Measurements from ENCODE around the gene LSP1. TPM values are rescaled to one million over a fixed set of nuclear protein-coding genes. Genes with fewer than 3 reads are reported as not detected.

Gene LSP1
- total RNA-seq, 1 donor = 357 TPM

DNA sequence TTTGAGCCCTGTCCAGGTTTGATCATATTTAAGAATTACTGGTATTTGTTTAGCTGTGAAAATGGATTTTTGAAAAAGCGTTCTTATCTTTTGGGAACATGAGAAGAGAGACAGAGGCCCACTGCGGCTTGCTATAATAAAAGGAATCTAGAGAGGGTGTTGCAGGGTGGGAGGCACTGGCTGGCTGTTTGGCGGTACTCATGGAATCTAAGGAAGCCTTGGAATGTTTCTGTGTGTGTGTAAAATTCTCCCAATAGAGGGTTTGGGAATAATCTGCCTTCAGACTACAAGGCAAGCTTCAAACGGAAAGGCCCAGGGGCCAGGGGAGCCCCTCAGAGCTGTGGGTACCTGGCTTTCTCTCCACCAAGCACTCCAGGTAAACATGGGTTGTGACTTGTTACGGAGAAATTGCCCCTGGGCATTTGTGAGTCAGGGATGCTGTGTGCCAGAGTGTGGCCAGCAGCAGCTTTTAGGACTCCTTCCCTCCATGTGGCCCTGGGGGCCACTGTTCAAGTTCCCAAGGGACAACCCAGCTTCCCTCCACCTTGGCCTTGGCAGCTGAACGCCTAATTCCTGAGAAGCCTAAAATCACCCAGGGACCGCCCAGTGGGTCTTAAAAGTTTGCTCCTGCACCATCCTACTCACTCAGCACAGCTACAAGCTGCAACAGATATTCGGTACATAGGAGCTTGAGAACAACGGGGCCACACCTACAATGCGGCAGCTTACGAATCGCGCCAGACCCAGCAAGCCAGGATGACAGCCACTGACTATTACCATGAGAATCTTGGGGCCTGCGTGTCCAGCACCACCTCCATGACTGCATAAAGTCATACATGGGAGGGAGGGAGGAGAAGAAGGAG is 32.2 kb upstream of the LSP1 start:
- no peaks in the 10 kb centered on the region for H3K9me3 ChIP-seq (ENCODE audit: low read depth, low read length)
- peaks cover 25% of the 10 kb centered on the region for H3K27me3 ChIP-seq (ENCODE audit: insufficient read depth, low read length)
- no peak overlapping the region for H3K4me3 ChIP-seq (ENCODE audit: low read length)
- no peaks in the 10 kb centered on the region for H3K4me1 ChIP-seq (ENCODE audit: insufficient read depth, low read length)

DNA sequence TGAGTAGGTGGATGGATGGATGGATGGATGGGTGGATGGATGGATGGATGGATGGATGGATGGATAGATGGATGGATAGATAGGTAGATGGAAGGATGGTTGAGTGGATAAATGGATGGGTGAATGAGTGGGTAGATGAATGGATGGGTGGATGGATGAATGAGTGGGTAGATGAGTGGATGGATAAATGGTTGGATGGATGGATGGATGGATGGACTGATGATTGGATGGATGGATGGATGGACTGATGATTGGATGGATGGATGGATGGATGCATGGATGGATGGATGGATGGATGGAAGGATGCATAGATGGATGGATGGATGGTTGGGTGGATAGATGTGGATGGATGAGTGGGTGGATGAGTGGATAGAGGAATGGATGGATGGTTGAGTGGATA is 31.3 kb upstream of the LSP1 start:
- no peaks in the 10 kb centered on the region for H3K9me3 ChIP-seq (ENCODE audit: low read depth, low read length)
- no peak overlapping the region for H3K4me3 ChIP-seq (ENCODE audit: low read length)
- peaks cover 22% of the 10 kb centered on the region for H3K27me3 ChIP-seq (ENCODE audit: insufficient read depth, low read length)
- H3K4me1 ChIP-seq (ENCODE audit: insufficient read depth, low read length) = no peaks in the 10 kb centered on the region

DNA sequence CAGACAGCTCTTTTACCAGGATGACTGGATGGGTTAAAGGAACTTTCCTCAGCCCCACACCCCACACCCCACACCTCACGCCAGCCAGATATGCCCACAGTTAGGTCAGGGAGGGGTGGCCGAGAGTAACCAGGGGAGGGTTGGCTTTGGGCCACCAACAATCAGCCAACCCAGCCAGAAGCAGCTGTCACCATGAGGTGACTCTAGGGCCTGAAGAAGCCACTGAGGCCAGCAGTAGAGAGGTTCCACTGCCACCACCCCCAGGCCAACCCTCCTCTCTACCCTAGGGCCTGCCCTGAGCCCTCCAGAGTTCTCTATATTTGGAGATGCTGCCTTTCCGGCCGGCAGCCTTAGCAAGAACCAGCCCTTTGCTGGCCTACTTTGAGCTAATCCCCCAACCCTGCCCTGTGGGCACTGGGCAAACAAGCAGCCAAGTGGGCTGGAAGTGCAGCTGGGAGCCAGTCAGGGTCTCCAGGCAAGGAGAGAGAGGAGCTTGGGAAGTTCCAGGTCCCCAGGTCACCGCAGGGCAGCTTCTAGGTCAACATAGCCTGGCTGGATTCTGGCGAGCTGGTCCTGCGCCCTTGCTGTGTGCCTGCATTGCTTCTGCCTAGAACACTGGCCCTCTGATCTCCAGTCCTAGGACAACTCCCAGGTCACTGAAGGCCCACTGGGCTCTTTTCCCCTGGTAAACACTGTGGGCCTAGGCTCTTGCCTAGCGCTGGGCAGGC is 30.1 kb upstream of the LSP1 start:
- Histone ChIP-seq H3K9me3 (ENCODE audit: low read depth, low read length) (no peaks in the 10 kb centered on the region), H3K27me3 (ENCODE audit: insufficient read depth, low read length) (peaks cover 16% of the 10 kb centered on the region), H3K4me1 (ENCODE audit: insufficient read depth, low read length) (no peaks in the 10 kb centered on the region), H3K4me3 (ENCODE audit: low read length) (no peak overlapping the region)

DNA sequence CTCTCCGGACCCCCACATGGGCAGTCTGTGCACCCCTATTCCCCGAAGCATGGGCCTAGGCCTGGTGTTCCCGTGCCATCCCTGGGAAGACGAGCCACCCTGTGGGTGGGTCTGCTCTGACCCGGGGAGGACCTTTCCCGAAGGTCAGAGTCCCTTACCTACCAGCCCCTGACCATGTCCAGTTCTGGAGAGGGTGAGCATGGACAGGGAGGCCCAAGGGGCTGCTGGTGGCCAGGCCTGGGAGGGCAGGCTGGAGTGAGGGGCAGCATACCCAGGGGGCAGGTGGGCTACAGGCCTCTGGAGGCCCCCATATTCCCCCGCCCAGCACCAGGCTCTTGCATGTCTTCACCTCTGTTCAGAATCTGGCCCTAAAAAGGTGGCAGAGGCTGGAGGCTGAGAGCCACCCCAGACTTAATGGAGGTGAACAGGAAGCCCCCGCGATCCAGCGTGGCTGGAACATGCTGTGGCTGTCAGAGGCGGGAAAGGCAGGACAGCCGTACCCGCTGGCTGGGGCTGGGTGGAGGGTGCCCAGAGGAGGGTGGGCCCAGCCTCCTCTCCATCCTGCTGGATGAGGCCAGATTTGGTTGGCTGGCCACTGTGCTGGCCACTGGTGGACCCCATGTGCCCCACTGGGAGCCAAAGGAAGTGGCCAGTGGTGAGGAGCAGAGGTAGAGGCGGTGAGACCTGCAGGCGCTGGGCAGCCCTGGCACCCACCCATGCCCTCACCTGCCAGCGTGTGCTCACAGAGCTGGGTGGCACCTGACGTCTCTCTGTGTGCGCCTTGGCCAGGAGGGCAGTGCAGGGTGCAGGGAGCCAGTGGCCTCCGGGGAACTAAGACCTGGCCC is 29.3 kb upstream of the LSP1 start:
- Histone ChIP-seq H3K4me3 (ENCODE audit: low read length) (no peak overlapping the region), H3K4me1 (ENCODE audit: insufficient read depth, low read length) (no peaks in the 10 kb centered on the region), H3K9me3 (ENCODE audit: low read depth, low read length) (no peaks in the 10 kb centered on the region), H3K27me3 (ENCODE audit: insufficient read depth, low read length) (peaks cover 8% of the 10 kb centered on the region)

DNA sequence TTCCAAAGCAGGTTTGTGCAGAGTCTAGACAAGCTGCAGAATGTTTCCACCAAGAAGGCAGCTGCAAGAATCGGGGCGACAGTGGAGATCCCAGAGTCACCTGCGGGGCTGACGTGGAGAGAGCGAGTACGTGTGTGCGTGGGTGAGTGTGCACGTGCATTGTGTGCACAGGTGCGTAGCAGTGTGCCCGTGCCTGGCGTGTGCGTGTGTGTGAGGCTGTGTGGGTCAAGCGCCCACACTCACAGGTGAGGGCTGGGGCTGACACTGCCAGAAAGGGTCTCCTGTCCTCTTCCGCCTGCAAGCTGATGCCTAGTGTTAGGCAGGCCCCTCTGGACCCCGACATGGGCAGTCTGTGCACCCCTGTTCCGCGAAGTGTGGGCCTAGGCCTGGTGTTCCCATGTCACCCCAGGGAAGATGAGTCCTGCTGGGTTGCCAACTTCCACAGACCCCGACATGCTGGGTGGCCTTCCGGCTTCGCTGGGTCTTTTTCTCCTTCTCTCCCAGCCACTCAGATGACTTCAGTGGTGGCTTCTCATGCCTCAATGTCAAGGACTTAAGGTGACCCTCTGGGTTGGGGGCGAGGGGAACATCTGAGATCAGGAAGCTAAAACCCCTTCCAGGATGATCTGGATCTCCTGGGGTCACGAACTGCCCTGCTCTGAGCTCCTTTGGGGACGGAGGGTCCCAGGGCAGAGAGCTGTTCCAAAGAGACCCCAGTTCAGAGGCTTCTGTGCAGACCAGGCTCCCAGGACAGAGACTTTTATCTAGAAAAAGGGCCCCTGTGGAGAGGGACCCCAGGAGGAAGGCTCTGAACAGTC is 28.5 kb upstream of the LSP1 start:
- H3K4me3 ChIP-seq (ENCODE audit: low read length) = no peak overlapping the region
- H3K9me3 ChIP-seq (ENCODE audit: low read depth, low read length) = no peaks in the 10 kb centered on the region
- no peaks in the 10 kb centered on the region for H3K4me1 ChIP-seq (ENCODE audit: insufficient read depth, low read length)
- peaks cover 2% of the 10 kb centered on the region for H3K27me3 ChIP-seq (ENCODE audit: insufficient read depth, low read length)

DNA sequence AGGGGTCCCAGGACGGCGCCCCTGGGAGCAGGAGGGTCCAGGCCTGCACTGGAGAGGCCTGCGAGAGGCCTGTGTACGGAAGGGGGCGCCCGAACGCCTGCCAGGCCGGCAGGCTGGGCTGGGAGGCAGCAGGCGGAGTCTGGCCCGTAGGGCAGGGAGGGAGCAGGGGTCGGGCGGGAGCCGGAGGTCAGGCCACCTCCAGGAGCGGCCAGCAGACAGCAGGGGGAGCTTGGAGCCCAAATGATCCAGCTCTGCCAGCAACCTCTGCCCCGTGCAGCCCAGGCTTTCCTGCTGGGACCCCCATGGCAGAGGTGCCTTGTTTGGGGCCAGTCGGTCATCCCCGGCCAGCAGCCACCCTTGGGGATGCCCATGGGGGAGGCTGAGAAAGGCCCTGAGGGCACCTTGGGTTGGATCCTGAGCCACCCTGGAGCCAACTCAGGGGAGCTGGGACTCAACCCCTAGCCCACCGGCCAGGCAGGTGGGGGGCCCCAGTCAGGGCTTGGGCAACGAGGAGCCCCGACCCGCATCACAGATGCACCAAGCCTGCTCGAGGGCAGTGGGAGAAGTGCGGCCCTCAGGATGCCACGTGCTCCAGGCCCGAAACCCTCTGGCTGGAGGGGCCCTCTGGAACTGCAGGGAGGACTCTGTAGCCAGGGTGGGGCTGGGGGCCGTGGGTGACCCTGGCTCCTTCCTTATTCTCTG is 27.7 kb upstream of the LSP1 start:
- Histone ChIP-seq H3K4me3 (ENCODE audit: low read length) (no peak overlapping the region), H3K9me3 (ENCODE audit: low read depth, low read length) (no peaks in the 10 kb centered on the region), H3K4me1 (ENCODE audit: insufficient read depth, low read length) (no peaks in the 10 kb centered on the region), H3K27me3 (ENCODE audit: insufficient read depth, low read length) (no peaks in the 10 kb centered on the region)

DNA sequence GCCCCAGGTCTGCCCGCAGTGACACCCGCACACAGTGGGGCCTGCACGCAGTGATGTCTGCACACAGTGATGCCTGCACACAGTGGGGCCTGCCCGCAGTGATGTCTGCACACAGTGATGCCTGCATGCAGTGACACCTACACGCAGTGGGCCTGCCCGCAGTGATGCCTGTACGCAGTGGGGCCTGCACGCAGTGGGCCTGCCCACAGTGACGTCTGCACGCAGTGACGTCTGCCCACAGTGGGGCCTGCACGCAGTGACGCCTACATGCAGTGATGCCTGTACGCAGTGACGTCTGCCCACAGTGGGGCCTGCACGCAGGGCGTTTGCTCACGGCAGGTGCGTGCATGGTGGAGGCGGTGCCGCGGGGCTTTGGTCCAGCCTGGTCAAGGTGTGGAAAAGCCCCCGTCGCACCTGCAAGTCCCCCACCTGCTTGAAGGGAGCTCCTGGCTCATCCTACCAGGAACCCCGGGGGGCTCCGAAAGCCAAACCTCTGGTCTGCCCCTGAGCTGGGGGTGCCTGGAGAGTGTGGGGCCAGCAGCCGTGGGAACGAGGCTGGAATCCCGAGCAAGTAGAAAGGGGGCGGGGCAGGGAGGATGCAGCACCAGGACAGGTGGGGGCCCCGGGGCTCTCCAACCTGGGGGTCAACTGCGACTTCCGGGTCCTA is 27.0 kb upstream of the LSP1 start:
- Histone ChIP-seq H3K4me3 (ENCODE audit: low read length) (no peak overlapping the region), H3K27me3 (ENCODE audit: insufficient read depth, low read length) (no peaks in the 10 kb centered on the region), H3K4me1 (ENCODE audit: insufficient read depth, low read length) (no peaks in the 10 kb centered on the region), H3K9me3 (ENCODE audit: low read depth, low read length) (no peaks in the 10 kb centered on the region)

DNA sequence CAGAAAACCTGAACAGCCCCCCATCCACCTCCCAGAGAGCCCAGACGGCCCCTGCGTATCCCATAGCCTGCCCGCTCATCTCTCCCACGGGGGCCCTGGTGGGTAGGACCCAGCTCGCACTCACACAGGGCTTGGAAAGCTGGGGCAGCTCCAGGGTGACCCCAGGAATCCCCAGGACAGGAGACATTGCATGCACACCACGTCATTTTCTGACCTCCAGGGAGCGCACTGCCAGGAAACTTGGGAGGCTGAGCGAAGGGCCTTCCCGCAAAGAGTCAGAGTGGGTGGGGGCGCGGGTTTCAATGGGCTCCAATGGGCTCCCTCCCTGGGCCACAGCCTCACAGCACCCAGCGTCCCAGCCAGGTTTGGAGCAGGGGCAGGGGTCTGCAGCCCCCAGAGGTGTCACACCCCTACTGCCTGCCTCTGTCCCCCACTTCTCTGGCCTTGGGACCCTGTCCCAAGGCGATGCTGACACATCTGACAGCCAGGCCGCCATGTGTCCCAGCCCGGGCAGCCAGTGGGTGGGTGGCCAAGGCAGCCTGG is 26.3 kb upstream of the LSP1 start:
- H3K4me3 ChIP-seq (ENCODE audit: low read length) = no peak overlapping the region
- no peaks in the 10 kb centered on the region for H3K9me3 ChIP-seq (ENCODE audit: low read depth, low read length)
- no peaks in the 10 kb centered on the region for H3K4me1 ChIP-seq (ENCODE audit: insufficient read depth, low read length)
- no peaks in the 10 kb centered on the region for H3K27me3 ChIP-seq (ENCODE audit: insufficient read depth, low read length)

DNA sequence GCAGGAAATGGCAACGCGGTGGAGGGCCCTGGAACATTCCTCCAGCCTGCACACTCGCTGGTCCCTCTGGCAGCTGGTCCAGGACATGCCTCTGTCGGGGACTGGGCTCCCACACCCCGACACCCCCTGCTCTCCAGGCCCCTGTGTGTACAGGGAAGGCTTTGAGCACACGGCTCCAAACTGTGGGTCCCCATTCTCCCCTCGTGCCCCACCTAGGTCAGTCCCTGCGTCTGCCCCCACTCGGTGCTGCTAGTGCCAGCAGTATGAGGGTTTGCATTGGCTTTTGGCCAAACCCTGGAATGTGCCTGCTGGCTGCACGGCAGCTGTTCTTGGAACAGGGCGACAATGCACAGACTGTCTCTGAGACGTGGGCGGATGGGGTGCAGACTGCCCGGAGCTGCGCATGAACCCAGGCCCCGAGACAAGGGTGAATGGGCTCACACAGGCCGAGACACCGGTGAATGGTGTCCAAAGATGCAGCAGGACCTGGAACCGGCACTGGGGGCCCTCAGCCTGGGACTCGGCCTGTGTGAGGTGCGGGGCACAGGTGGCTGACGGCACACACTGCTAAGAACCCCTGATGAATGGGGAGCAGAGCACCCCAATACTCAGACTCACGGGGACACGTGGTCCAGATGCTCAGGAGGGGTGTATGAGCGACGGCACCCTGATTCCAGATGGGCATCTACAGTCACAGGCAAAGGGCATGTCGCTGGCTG is 25.6 kb upstream of the LSP1 start:
- no peak overlapping the region for H3K4me3 ChIP-seq (ENCODE audit: low read length)
- H3K27me3 ChIP-seq (ENCODE audit: insufficient read depth, low read length) = no peaks in the 10 kb centered on the region
- no peaks in the 10 kb centered on the region for H3K4me1 ChIP-seq (ENCODE audit: insufficient read depth, low read length)
- H3K9me3 ChIP-seq (ENCODE audit: low read depth, low read length) = no peaks in the 10 kb centered on the region

DNA sequence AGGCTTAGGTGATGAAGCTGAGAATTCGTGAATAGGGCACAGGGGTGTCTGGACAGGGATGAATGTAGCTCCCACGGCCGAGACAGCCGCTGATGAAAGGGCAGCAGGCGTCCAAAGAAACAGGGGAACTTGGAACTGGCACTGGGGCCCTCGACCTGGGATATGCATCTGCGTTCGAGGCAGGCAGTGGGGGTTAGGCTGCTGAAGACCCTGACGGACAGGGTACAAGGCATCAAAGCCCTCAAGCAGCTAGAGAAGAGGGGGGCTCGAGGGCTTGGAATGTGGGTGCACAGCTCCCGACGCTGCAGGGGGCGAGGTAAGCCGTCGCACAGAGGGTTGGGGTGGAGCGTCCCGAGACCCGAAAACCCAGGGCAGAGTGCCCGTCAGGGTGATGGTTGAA is 25.0 kb upstream of the LSP1 start:
- no peak overlapping the region for H3K4me3 ChIP-seq (ENCODE audit: low read length)
- no peaks in the 10 kb centered on the region for H3K9me3 ChIP-seq (ENCODE audit: low read depth, low read length)
- H3K4me1 ChIP-seq (ENCODE audit: insufficient read depth, low read length) = no peaks in the 10 kb centered on the region
- H3K27me3 ChIP-seq (ENCODE audit: insufficient read depth, low read length) = no peaks in the 10 kb centered on the region

DNA sequence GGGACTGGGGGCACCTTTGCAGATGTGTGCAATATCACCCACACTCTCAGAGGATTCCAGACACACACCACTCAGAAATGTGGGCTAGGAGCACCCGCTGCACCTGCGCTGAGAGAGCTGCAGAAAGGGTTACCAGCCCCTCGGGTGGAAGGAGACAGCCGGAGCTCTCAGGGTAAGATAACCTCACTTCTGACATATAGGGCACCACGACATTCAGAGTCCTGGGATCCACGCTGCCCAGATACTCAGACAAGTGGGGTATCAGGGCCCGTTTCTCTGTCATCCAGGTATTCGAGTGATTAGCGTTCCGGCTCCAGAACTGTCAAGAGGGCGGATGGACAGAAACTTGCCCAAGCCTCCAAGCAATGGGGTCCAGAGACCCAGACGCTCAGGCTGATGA is 24.3 kb upstream of the LSP1 start:
- Histone ChIP-seq H3K9me3 (ENCODE audit: low read depth, low read length) (no peaks in the 10 kb centered on the region), H3K4me3 (ENCODE audit: low read length) (no peak overlapping the region), H3K4me1 (ENCODE audit: insufficient read depth, low read length) (no peaks in the 10 kb centered on the region), H3K27me3 (ENCODE audit: insufficient read depth, low read length) (no peaks in the 10 kb centered on the region)

DNA sequence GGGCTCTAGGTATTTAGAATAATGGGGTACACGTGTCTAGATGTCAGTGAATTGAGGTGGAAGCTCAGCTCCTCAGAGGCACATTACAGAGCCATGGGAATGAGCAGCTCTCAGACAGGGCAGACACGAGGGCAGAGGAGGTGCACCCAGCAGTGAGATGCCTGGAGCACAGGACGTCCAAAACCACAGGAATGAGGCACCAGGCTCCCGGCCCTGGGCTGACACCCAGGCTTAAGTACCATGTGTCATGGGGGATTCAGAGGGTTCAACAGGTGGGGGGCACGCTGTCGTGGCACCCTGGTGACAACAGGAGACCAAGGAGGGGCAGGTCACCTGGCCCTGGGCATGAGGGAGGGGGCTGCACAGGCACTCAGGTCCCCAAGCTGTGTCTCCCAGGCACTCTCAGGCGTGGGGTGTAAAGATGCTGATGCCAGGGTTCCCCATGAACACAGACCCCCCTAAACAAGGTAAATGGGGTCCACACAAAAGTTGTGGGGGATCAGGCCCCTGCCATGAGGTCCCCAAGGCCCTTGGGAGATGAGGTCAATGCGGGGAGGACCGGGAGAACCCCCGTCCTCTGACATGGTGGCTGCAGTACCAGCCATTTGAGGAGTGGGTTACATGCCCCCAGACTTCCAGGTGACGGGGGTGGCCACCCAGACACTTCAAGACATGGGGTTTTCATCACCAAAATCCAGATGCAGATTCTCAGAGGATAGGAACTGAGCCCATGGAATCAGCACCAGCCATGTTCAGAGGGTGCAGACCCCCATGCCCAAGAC is 23.7 kb upstream of the LSP1 start:
- H3K27me3 ChIP-seq (ENCODE audit: insufficient read depth, low read length) = no peaks in the 10 kb centered on the region

More for the DNA sequence above, 23.7 kb upstream of the LSP1 start:
- no peak overlapping the region for H3K4me3 ChIP-seq (ENCODE audit: low read length)
- H3K4me1 ChIP-seq (ENCODE audit: insufficient read depth, low read length) = no peaks in the 10 kb centered on the region
- no peaks in the 10 kb centered on the region for H3K9me3 ChIP-seq (ENCODE audit: low read depth, low read length)

Measured in mononuclear cell (primary cell).